GM21390 (cell line): Measurements from ENCODE around the gene PRELID1.
"Not testable (repeated sequence)": the region's sequence is repeated elsewhere in the genome, so short reads cannot be mapped to it uniquely, and the experiment has no call there.

Experiments
- ATAC-seq: cut with Tn5 transposase; IDR thresholded peaks from one replicate; pipeline ENCODE4 v1.9.1; 2021; ENCODE audit not compliant: unreplicated experiment

The PRELID1 gene

GRCh38 chr5:177299697-177300096 lies 3.9 kb upstream of the PRELID1 start:
- ATAC-seq = no peak

DNA sequence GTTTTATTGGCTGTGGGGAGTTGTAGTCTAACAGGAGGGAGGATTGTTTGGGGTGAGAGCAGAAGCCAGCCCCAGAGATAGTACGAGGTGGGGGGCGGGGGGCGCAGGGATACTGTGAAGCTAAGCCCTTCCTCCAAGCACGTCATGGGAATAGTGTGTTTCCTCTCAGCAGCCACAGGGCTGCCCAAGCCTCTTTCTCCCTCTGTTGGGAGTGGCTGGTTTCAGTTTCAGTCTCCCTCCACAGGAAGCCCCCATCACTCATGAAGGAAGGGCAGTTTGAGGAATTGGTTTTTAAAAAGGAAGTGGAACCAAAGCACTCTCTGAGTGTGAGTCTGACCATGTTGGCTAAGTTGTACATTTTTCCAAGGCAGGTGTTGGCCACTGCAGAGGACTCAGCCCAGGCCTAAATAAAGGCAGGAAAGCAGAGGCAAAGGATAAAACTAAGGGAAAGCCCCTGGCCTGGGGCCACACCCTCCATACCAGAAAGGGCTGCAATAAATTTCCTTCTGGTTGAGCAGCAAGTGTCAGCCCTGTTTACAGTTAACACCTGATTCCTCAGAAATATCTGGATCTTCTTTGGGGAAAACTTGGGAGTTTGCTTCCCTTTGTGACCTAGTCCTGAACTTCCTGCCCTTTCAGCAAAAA lies 3.2 kb upstream of the PRELID1 start:
- ATAC-seq = peak; percentile 36

GRCh38 chr5:177300951-177301350 lies 2.6 kb upstream of the PRELID1 start:
- ATAC-seq = no peak

GRCh38 chr5:177301503-177302165 lies 2.0 kb upstream of the PRELID1 start:
- ATAC-seq = no peak

- no peak for ATAC-seq
These were observed 1.1 kb upstream of the PRELID1 start for GRCh38 chr5:177302354-177303110.

DNA sequence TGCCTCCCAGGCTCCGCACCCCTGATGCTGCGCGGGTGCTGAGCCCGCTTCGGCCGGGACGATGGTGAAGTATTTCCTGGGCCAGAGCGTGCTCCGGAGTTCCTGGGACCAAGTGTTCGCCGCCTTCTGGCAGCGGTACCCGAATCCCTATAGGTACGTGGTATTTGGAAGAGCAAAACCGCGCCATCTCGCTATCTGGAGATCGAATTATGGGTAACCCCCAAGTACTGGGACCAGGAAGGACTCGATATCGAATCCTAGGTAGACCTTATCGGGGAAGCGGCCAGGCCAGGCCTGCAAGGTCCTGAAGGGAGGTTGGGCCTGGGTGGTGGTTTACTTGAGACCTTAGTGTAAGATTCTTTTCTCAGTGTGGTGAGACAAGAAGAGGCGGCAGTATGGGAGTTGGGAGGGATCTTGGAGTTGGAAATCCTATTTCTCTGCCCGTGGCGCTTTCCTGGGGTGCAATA lies 359 bp downstream of the PRELID1 start:
- ATAC-seq = no peak

DNA sequence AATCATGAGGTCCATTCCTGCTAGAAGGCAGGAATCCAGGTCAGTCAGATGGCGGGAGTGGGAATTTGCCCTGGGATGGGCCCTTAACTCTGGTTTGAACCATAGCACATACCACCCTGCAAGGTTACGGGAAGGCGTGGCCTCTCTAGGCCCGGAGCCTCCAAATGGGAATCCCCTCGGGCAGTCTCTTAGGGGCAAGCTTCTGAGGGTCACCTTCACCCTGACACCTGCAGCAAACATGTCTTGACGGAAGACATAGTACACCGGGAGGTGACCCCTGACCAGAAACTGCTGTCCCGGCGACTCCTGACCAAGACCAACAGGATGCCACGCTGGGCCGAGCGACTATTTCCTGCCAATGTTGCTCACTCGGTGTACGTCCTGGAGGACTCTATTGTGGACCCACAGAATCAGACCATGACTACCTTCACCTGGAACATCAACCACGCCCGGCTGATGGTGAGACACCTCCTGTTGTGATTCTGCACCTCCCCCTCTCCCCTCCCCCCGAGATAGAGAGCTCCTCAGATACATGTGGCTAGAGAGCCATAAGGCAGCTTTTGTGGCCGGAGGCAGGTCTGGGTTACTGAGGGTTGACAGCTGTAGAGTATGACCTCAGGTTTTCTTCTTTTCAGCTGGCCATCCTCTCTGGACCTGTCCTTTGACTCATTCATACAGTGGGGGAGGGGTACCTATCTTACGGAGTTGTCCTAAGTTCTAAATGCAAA lies 957 bp downstream of the PRELID1 start:
- ATAC-seq = no peak

- ATAC-seq = not testable (repeated sequence)
These were observed 2.6 kb downstream of the PRELID1 start for GRCh38 chr5:177306103-177306640.

DNA sequence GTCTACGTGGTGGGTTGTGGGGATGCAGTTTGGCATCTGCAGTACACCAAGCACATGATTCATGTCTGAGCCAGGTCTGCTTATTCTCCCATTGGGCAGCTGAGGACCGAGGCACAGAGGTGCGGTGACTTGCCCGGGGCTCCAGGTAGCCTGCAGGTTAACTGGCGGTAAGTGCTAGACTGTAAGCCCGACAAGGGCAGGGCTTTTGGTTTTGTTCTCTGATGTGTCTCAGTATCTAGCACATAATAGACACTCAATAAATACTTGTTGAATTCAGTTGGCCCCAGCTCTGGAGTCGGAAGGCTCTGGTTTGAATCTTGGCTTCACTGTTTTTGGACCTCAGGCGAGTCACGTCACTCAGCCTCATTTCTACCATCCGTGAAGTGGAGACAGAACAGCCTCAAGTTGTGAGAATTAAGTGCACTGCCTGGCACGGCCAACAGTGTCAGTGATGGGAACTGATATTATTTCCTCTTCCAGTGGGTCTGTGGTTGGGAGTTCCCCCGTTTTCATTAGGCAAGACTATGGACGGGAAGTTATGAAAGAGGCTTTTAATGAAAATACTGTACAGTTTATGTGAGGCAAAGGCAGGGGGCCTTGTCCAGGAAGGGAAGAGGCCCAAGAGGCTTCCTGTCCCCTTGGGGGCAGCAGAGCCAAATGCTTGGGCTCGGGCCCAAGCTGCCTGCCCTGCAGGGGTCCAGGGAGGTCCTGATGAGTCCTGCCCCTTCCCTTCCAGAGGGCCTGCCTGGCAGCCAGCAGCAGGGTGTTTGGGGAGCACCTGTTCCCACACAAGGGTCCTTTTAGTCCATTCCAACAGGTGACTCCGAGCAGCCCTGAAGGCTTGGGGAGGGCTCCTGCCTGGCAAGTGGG lies 3.3 kb downstream of the PRELID1 start:
- ATAC-seq = no peak

DNA sequence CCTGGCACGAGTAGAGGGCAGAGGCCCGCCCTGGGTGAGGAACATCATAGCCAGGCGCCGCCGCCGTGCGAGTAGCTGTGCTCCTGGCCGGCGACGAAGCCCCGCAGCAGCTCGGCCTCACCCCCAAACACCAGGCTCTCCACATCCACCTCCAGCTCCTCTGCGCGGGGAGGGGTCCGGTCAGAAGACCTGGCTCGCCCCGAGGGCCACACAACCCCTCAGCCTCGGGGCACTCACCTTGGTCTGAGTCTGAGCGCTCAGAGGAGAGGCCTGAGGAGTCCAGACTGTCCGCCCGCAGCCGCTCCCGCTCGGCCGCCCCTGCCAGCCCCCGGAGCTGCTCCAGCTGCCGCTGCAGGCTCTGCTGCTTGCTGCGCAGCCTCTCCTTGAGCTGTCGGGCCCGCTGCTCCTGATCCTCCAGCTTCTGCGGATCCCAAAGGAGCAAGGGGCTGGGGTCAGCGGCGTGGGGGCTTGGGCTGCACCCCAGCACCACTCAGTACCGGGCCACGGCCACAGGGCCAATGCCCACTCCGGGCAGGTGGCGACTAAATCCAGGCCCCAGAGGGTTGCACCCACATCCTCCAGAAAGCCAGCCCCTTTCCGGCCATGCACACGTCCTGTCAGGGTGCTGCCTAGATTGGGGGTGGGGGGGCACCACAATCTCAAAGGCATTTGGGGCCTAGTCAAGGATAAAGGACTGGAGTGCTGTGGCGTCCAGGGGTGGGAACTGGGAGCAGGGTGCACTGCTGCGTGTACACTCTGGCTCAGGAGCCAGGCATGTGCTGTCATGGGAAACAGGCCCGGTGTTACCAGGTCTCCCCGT lies 4.2 kb downstream of the PRELID1 start:
- ATAC-seq = no peak

GRCh38 chr5:177308740-177309139 lies 5.1 kb downstream of the PRELID1 start:
- ATAC-seq = no peak

GRCh38 chr5:177309351-177310191 lies 6.0 kb downstream of the PRELID1 start:
- ATAC-seq = no peak

- no peak for ATAC-seq
These were observed 6.7 kb downstream of the PRELID1 start for GRCh38 chr5:177310332-177310731.

DNA sequence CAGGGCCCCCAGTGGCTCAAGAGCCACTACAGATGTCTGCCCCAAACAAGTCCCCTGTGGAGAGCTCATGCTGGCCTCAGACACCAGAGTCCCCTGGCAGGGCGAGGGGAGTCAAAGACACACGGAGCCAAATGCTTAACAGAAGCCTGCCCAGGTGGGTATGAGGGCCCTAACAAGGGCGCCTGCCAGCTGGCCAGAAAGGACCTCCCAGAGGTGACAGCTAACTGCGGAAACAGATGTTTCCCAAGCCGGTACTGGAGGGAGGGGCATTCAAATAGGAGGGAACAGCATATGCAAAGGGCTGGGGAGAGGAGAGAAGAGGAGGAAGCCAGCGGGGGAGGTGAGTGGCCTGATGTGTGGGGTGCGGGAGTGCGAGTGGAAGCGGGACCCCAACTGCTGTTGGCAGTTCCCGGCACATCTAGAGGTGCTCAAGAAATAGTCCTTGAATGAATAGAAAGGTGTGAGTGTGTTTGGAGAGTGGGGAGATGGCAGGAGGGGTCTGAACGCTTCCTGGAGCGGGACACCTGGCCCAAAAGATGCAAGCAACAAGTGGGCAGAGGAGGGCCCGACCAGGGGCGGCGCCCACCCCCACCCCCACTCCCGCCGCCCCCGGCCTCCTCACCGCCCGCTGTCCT lies 7.3 kb downstream of the PRELID1 start:
- ATAC-seq = peak; percentile 36

DNA sequence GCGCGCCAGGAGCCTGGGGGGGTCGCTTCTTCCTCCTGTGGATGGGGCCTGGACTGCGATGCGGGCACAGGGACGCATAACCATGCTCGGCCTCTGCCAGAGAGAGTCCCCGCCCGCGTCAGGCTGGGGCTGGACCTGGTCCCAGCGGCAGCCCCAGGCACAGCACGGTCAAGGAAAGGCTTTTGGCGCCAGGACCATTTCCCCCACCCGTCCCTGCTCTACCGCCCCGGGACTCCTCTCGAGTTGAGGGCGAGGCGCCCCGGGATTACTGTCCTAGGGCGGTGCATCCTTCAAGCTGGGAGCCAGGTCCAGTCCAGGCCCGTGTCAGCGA lies 7.8 kb downstream of the PRELID1 start:
- no peak for ATAC-seq

- peak; percentile 65 for ATAC-seq
These were observed 8.4 kb downstream of the PRELID1 start, which contains the start of gene MXD3 for GRCh38 chr5:177311723-177312648. Gene MXD3, minus strand, starts transcription at chr5:177311898. Its CDS starts 68 bp downstream, at chr5:177311830.
